Natural killer cell (primary cell): Measurements from ENCODE around the gene NCAM2. TPM values are rescaled to one million over a fixed set of nuclear protein-coding genes. Genes with fewer than 3 reads are reported as not detected.
A peak's percentile ranks its signal among the peaks of the same experiment; 100 is the strongest.

Experiments
- ATAC-seq, 3 donors: fragments of 150-1000 bp in 2 of 3; fragments of 200-7000 bp in 1 of 3; cut with Tn5 transposase; 1 replicate in 1 of 3; 2 replicates in 2 of 3; pipeline ENCODE4 v1.10.0; 2021; ENCODE audit warnings: mild to moderate bottlenecking in 2 of 3, moderate library complexity in 2 of 3
- DNase-seq, 2 donors: peaks; one replicate each; pipeline versions ENCODE4 v3.0.0 to v3.0.0-alpha.2; 2013 to 2021; ENCODE audit warnings: mixed read lengths in 1 of 2
- H3K27ac ChIP-seq: one replicate; pipeline ENCODE4 v1.5.1; 2013; ENCODE audit warnings: mild to moderate bottlenecking, low read length
- H3K27me3 ChIP-seq: one replicate; pipeline ENCODE4 v1.6.1; 2013; ENCODE audit warnings: low read length; ENCODE audit not compliant: control insufficient read depth, insufficient read depth
- H3K36me3 ChIP-seq: one replicate; pipeline ENCODE4 v1.6.1; 2013; ENCODE audit warnings: low read length; ENCODE audit not compliant: control insufficient read depth, insufficient read depth
- H3K4me1 ChIP-seq: one replicate; pipeline ENCODE4 v1.6.1; 2013; ENCODE audit warnings: low read length; ENCODE audit not compliant: control insufficient read depth, insufficient read depth
- H3K4me3 ChIP-seq: one replicate; pipeline ENCODE4 v1.5.1; 2013; ENCODE audit warnings: low read length
- H3K9me3 ChIP-seq: one replicate; pipeline ENCODE4 v1.6.1; 2013; ENCODE audit warnings: low read length; ENCODE audit not compliant: control insufficient read depth, insufficient read depth
- H3K27ac Mint-ChIP-seq, 2 donors: one replicate each; pipeline ENCODE4 v1.8.0; 2022; ENCODE audit warnings: mild to moderate bottlenecking in 2 of 2, mixed read lengths in 2 of 2, moderate library complexity in 1 of 2
- H3K27me3 Mint-ChIP-seq, 2 donors: one replicate each; pipeline ENCODE4 v1.8.0; 2022; ENCODE audit warnings: low read depth in 2 of 2, mixed read lengths in 2 of 2
- H3K36me3 Mint-ChIP-seq: one replicate; pipeline ENCODE4 v1.8.0; 2022; ENCODE audit warnings: mixed read lengths
- H3K4me1 Mint-ChIP-seq, 2 donors: one replicate each; pipeline ENCODE4 v1.8.0; 2022; ENCODE audit warnings: mixed read lengths in 2 of 2
- H3K4me3 Mint-ChIP-seq: one replicate; pipeline ENCODE4 v1.8.0; 2022; ENCODE audit warnings: mild to moderate bottlenecking, moderate library complexity, mixed read lengths
- H3K9me3 Mint-ChIP-seq, 2 donors: one replicate each; pipeline ENCODE4 v1.8.0; 2022; ENCODE audit warnings: mixed read lengths in 2 of 2
- CTCF ChIP-seq: fragments of 200-600 bp; IDR thresholded peaks from one replicate; pipeline ENCODE4 v1.8.0; 2022; ENCODE audit warnings: antibody characterized with exemption
- WGBS: methylation state at CpG from one replicate; pipeline ENCODE4 v1.1.7; 2013; ENCODE audit warnings: missing lambda C conversion rate; ENCODE audit not compliant: insufficient coverage; 5-methylcytosine and 5-hydroxymethylcytosine counted together
- intact Hi-C: fragments of 100-400 bp; cut with micrococcal nuclease; formaldehyde crosslinking; loops from one replicate; pipeline ENCODE4 v1.14.2; 2022
- total RNA-seq, 4 donors: library from RNA; stranded (reverse); fragments of 120-200 nt in 1 of 4; gene quantifications; one replicate each; pipeline versions ENCODE4 v1.2.3 to v1.2.4, GENCODE V29; 2013 to 2022

NCAM2 gene
- total RNA-seq, 3 donors from 2014 or later (not counting 1 experiment from before 2014, with no cell fraction given), result not detected

- H3K4me1 ChIP-seq, result peaks cover 3% of the 10 kb centered on the region
- Mint-ChIP-seq H3K27ac (peak overlapping the region; percentile 89 to 92), H3K36me3 (no peaks in the 10 kb centered on the region), H3K27me3 (no peaks in the 10 kb centered on the region), H3K4me1 (peaks cover 34 to 35% of the 10 kb centered on the region in 2 donors), H3K4me3 (peak overlapping the region; percentile 87), H3K9me3 (no peaks in the 10 kb centered on the region)
- no peaks in the 10 kb centered on the region for H3K9me3 ChIP-seq
- intact Hi-C loops, result no loop called here
- peak in 2 of 3 donors; percentile 70 to 71 for ATAC-seq
- 56% methylated on average over 2 of the region's 5 CpGs for WGBS
- no peak for DNase-seq
- no peaks in the 10 kb centered on the region for H3K36me3 ChIP-seq
- H3K4me3 ChIP-seq, result peak overlapping the region; percentile 10
- H3K27ac ChIP-seq, result peak overlapping the region; percentile 25
- no peak for TF ChIP-seq CTCF
- H3K27me3 ChIP-seq, result no peaks in the 10 kb centered on the region
These were observed 202.9 kb downstream of the NCAM2 start for GRCh38 chr21:21200939-21201615.

- Histone ChIP-seq H3K4me1 (peaks cover 3% of the 10 kb centered on the region), H3K36me3 (no peaks in the 10 kb centered on the region), H3K4me3 (no peak overlapping the region), H3K27me3 (no peaks in the 10 kb centered on the region), H3K9me3 (no peaks in the 10 kb centered on the region), H3K27ac (no peak overlapping the region)
- Mint-ChIP-seq H3K27me3 (no peaks in the 10 kb centered on the region), H3K36me3 (no peaks in the 10 kb centered on the region), H3K4me1 (peaks cover 22 to 29% of the 10 kb centered on the region in 2 donors), H3K27ac (no peak overlapping the region), H3K9me3 (no peaks in the 10 kb centered on the region), H3K4me3 (peak overlapping the region; percentile 22)
- intact Hi-C loops, result no loop called here
- WGBS, result 100% methylated on average over 1 of the region's 1 CpG
- ATAC-seq, result no peak
- DNase-seq, result no peak
- no peak for TF ChIP-seq CTCF
These were observed 205.7 kb downstream of the NCAM2 start for GRCh38 chr21:21203822-21204339.

- no peaks in the 10 kb centered on the region for H3K9me3 Mint-ChIP-seq
- Histone ChIP-seq H3K4me1 (peaks cover 3% of the 10 kb centered on the region), H3K27me3 (no peaks in the 10 kb centered on the region), H3K27ac (no peak overlapping the region), H3K36me3 (no peaks in the 10 kb centered on the region), H3K4me3 (no peak overlapping the region), H3K9me3 (no peaks in the 10 kb centered on the region)
- 100% methylated on average over 2 of the region's 5 CpGs for WGBS
- ATAC-seq (no peak), DNase-seq (no peak)
- intact Hi-C loops, result no loop called here
- TF ChIP-seq CTCF, result no peak
- H3K4me3 Mint-ChIP-seq, result no peak overlapping the region
- H3K4me1 Mint-ChIP-seq, result peaks cover 17 to 23% of the 10 kb centered on the region in 2 donors
- H3K27ac Mint-ChIP-seq, result no peak overlapping the region
- no peaks in the 10 kb centered on the region for H3K36me3 Mint-ChIP-seq
- H3K27me3 Mint-ChIP-seq, result no peaks in the 10 kb centered on the region
These were observed 206.3 kb downstream of the NCAM2 start for GRCh38 chr21:21204366-21204996.
